ENCODE measurements around the gene ZFYVE21. TPM values are rescaled to one million over a fixed set of nuclear protein-coding genes. Genes with fewer than 3 reads are reported as not detected.

The ZFYVE21 gene
- total RNA-seq (ENCODE audit: low replicate concordance) = 51.8 and 68.8 TPM in 2 replicates

DNA sequence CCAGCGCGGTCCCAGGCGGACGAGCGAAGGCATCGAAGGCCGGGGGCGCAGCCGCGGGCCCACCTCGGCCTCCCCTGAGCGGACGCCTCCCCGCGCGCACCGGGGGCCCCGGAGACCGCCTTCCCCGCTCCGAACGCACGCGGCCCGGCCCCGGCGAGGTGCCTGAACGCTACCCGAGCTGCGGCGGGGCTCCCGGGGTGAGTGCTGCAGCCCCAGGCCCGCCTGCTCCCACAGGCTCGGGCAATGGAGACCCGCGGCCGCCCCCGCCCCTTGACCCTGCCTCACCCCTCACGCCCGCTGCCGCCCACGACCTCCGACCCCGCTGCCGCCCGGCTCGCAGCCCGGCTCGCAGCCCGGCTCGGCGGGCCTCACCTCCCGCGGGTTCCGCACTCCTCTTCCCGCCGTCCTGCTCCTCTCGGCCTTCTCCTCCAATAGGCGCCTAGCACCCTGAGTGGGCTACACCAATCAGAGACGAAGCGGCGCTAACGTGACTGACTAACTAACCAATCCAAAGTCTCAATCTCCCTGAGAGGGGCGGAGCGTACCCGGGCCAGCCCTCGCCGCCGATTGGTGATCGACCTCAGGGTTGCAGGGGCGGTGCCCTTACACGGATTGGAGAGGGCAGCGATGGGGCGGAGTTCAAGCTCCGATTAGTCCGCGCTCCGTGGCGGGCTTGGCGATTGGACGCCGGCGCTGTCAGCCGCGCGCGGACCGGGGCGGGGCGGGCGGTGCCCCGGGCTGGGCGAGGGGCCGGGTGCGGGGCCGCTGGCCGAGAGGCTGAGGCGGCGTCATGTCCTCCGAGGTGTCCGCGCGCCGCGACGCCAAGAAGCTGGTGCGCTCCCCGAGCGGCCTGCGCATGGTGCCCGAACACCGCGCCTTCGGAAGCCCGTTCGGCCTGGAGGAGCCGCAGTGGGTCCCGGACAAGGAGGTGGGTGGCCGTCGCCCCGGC lies at the start of gene ZFYVE21, which contains the start of gene XRCC3:
Gene ZFYVE21 (plus strand): TSS at position 759 of the 949 bp plus-strand sequence. CDS start 32 bp downstream, at position 791.
Gene XRCC3 (minus strand): TSS at position 400 of the 949 bp plus-strand sequence. CDS start 4,364 bp downstream, outside the sequence.

Other genes with a start within 250 kb of the ZFYVE21 start
- gene CKB, start 193.0 kb upstream of the ZFYVE21 start, total RNA-seq (ENCODE audit: low replicate concordance) = 12.8 and 48.9 TPM in 2 replicates
- gene TRMT61A, start 186.6 kb upstream of the ZFYVE21 start, total RNA-seq (ENCODE audit: low replicate concordance) = 6.5 and 8.5 TPM in 2 replicates
- gene BAG5, start 153.2 kb upstream of the ZFYVE21 start, total RNA-seq (ENCODE audit: low replicate concordance) = 14.3 and 21.0 TPM in 2 replicates
- 2.8 and 16.3 TPM in 2 replicates for gene COA8, start 152.8 kb upstream of the ZFYVE21 start, total RNA-seq (ENCODE audit: low replicate concordance)
- 225 and 262 TPM in 2 replicates for gene KLC1, start 86.6 kb upstream of the ZFYVE21 start, total RNA-seq (ENCODE audit: low replicate concordance)
- gene XRCC3, start 359 bp upstream of the ZFYVE21 start, total RNA-seq (ENCODE audit: low replicate concordance) = 2.0 and 5.0 TPM in 2 replicates
- gene PPP1R13B, start 131.8 kb downstream of the ZFYVE21 start, total RNA-seq (ENCODE audit: low replicate concordance) = 2.0 and 3.5 TPM in 2 replicates
- gene TDRD9, start 212.6 kb downstream of the ZFYVE21 start, total RNA-seq (ENCODE audit: low replicate concordance) = 0.30 and 4.1 TPM in 2 replicates
- not detected in 2 replicates for gene RD3L, start 226.7 kb downstream of the ZFYVE21 start, total RNA-seq (ENCODE audit: low replicate concordance)

Data from smooth muscle cell of the coronary artery (primary cell).